Activated CD4-positive, alpha-beta T cell treated with anti-CD3 and anti-CD28 coated beads, Interleukin-2, amount 50 U/mL, for 24 hours (primary cell): ENCODE results near the gene PLCL1.

Experiments used
- DNase-seq, 2 donors: peaks; one replicate each; pipeline ENCODE4 v3.0.0-alpha.2; 2020; ENCODE audit warnings: low read depth in 1 of 2, low spot score in 1 of 2

The PLCL1 gene

DNA sequence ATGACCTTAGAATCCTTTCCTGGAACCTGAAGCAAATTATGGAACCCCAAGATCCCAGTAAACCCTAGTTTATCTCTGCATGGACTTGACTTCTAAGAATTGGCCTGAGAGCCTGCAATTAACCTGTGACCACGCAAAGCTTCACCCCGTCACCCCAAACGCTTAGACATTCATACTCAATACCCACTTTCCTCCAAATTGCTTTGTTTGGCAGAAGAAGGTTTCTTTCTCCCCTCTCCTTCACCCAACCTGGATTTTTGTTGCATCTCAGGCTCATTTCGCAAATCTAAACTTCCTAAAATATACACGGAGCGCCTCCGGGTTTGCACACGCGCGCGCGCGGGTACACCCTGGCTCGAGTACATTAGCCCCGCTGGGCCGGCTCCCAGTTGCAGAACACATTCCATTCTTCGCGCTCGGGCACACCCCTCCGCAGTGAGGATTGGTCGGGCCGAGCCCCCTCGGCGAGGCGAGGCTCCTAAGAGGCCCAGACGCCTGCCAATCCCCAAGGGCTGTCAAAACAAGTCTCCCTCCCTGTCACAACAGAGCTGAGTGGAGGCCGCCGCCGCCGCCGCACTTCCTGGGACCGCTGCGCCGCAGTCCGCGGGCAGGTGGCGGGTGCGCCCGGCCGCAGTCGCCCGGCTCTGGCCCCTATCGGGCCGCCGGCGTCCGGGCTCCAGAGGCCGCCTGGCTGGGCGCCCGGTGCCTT is at the start of gene PLCL1:
Gene PLCL1, plus strand, starts transcription at position 545 of the 709 bp plus-strand sequence.
- peak; percentile 76 to 87 for DNase-seq

DNA sequence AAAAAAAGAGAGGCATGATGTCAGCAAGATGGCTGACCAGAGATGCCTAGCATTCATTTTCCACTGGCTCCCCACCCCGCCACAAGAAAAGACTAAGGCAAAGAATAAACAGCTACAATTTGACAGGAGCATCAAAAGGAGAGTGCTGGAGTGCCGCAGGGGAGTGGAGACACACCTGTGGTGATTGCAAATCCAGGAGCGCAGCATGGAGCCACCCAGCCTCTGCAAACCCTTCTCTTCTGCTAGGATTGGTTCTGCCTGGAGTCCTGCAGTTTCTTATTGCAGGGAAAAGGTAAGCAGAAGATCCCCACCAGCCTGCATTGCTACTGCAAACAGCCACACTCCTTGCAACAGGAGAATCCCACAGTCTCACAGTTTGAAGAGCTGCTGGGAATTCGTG is 45.4 kb upstream of the PLCL1 start:
- DNase-seq: no peak

DNA sequence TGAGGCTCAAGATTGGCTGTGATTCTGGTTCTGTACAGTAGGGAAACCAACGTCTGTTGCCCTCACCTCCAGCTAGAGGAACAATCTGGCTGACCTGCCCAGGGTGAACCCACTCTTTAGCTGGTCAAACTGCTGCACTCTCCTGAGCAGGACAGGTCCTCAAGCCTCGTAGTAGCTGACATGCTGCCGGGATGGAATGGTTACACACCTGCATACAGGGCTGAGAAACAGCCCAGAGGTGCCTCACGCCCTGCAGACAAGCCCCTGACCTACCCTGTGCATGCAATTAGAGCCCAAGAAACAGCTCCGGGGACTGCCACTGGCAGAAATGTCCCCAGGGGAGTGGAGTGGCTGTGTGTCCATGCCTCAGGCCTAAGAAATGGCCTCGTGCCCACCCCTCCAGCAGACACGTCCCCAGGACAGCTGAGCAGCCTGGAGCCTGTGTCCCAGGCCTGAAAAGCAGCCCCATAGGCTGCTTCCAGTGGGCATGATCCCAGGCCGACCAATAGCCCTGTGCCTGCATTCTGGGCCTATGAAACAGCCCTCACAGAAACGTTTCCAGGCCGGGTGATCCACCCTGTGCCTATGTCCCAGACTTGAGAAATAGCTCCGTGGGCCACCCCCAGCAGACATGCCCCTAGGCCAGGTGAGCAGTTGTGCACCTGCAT is 44.6 kb upstream of the PLCL1 start:
- DNase-seq: no peak

DNA sequence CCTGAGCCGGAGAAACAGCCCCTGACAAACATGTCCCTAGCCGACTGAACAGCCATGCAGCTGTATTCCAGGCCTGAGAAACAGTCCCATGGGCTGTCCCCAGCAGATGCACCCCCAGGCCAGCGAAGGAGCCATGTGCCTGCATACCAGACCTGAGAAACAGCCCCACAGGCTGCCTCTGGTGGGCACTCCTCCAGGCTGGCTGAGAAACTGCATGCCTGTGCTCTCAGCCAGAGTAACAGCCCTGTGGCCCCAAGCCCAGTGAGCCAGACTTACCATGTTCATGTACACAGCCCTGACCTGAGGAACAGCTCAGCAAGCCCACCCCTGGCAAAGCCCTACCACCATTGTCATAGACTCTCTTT is 44.1 kb upstream of the PLCL1 start:
- DNase-seq: no peak

DNA sequence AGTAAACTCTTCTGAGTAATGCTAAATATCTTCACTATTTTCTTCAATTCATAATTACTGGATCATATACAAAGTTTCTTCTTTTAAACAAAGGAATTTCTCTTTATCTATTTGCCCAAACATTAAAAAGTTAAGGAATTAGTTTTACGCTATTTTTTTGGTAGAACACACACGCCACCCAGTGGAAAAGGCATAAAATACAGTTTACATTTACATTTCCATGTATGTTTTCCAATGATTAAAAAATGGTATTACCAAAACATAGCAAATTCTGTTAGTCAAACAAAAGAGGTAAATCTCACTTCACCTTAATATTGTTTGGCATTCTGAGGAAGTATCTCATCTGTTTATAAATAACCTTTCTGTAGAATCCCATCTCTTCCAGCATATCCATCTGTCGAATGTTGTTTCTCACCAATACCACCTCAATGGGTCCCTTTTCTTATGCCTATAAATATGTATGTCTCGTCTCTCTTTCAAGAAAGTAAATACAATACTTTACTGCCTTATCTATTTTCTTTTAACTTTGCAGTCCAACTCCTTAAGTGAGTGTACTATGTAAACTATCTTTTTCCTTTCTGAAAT is 26.5 kb upstream of the PLCL1 start:
- DNase-seq: peak in 1 of 2 donors; percentile 26

DNA sequence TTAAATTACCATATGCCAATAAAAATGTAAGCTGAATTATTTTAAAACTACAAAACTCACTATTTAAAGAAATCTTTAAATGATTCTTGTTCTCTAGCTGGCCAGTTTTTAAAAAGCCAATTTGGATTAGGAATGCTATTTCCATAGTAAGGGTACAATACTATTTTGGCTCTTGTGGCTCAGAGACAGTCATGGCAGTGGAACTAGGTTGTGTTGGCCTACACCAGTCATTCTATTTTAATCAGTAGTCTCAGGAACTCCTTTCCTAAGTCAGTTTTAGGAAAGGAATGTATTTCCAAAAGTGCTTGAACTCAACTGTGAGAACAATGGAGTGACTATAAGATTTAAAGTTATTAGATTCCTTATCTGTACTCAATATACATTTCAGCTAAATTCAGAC is 25.1 kb upstream of the PLCL1 start:
- no peak for DNase-seq

DNA sequence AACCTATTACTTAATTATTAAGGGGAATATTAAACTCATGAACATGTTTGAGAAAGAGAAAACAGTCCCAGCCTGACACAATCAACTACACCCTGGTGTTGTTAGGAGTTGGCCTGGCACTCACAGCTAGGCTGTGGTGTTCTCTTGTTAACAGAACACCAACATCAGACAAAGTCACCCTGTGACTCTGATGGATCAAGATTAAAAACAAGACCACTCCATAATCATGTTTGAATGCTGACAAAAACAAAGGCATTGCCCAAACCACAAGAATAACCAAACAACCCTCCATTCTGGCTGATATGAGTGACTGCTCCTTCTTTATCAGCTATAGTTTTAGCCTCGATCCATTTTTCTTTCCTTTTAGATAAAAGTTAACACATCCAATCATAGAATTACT is 22.3 kb upstream of the PLCL1 start:
- no peak for DNase-seq

DNA sequence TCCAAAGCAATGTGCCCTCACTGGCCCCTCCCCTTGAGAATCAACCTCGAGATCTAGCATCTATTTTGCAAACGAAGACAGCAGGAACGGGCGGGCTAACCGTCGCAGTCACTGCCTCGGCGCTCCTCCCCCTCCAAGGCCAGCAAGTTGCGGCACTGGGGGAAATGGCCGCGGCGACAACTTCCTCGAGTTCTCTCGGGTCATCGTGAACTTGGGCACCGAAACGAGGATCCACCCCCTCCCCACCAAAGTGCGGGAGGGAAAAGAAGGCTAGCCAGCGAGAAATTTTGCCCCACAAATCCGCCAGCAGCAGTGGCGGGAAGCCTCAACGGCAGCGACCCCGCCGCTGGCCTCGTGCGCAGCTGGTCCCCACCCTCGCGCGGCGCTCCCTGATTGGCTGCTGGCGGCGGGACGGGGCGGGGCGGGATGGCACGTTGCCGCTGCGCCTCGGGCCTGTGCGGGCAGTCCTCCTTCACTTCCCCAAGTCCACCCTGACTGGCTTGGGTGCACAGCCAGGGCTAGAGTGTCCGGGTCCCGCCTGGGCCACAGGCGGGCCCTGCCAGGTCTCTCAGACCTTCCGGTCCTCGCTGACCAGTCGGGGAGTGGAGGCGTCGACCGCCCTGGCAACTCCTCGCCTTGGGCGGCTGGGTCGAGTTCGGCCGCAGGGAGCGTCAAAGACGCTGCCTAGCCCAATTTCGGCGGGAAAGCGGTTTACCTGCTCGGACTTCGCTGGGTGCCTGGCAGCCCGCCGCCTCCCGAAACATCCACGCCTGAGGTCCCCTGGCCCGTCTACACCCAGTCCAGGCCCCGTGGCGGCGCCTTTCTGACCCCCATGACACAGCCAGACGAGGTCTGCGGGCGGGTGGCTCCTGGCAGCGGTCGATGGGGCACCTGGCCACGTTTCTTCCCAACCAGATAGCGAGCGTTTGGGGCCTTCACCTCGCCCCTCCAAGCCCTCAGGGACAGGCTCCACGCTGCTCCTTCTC is 19.1 kb upstream of the PLCL1 start, which contains the start of gene BOLL:
Gene BOLL, minus strand, starts transcription at position 364 of the 986 bp plus-strand sequence. CDS start 3,469 bp downstream, outside the sequence.
- DNase-seq: no peak

DNA sequence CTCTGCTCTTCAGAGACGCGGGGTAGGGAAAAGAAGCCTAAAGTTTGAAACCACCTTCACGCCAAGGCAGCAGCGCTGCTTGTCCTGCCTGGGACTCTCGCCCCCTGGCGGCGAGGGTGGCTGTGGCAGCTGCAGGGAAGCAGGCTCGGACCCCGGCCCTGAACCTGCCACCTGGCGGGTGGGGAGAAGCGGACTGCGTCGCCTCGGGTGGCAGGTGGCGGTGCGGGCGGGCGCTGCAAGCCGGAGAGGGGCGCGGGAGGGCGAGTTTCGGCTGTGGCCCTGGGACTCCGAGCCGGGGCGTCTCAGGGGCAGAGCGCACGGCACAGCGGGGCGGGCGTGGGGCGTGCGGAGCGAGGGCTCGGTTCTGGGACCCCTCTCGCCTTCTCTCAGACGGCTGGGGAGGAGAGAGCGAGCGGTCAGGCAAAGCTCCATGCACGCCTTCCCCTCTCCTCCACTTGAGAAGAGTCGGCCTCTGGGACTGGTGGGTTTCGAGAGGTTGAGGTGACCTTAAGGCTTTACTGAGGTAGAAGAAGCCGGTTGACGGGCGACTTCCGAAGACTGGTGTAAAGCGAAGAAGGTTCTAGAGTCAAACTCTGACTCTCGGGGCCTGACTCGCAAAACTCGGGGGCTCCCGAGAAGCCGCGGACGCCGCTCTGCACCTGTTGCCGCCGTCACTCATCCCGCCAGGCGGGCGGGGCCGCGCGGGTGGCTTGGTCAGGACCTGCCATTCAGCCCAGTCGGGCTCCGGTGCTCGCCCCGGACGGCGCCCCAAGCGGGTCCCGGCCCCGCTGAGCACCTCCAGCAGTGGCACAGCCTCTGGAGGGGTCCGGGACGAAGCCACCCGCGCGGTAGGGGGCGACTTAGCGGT is 18.1 kb upstream of the PLCL1 start:
- peak; percentile 37 to 44 for DNase-seq

DNA sequence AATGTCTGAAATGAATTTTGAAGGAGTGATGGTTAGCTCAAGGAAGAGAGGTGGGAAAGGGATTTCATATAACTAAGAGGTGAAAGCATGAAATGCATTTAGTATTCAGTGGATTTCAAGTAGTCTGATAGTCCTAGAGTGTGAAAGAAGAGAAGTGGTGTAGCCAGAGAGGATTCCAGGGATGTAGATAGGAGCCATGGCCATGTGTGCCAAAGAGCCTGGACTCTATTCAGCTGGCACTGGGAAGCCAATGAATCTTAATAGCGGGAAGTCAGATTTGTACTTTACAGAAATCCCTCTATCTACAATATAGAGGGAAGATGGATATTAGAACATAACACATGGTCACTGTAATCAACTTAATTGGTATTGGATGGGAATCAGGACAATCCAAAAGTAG is 10.9 kb upstream of the PLCL1 start:
- no peak for DNase-seq

DNA sequence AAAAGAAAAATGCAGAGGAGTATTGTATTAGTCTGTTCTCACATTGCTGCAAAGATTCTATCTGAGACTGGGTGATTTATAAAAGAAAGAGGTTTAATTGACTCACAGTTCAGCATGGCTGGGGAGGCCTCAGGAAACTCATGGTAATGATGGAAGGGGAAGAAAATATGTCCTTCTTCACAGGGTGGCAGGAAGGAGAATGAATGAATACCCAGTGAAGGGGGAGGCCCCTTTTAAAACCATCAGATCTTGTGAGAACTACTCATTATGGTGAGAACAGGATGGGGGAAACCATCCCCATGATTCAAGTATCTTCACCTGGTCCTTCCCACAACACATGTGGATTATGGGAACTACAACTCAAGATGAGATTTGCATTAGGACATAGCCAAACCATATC is 9.1 kb upstream of the PLCL1 start:
- DNase-seq: no peak

DNA sequence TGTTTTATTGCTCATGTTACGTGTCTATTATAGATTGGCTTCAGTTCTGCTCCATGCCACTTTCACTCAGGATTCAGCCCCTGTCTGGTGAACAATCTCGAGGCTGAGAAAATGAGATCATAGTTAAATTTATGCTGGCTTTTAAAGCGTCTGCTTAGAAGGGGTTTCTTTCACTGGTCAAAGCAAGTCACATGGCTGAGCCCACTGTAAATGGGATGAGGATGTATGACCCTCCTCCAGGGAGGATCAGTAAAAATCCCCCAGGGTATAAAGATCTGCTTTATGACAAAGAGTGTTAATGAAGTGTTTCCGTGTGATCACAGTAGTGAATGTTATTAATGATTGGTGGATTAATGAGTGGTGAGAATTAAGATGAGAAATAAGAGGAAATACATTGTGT is 6.2 kb upstream of the PLCL1 start:
- no peak for DNase-seq

DNA sequence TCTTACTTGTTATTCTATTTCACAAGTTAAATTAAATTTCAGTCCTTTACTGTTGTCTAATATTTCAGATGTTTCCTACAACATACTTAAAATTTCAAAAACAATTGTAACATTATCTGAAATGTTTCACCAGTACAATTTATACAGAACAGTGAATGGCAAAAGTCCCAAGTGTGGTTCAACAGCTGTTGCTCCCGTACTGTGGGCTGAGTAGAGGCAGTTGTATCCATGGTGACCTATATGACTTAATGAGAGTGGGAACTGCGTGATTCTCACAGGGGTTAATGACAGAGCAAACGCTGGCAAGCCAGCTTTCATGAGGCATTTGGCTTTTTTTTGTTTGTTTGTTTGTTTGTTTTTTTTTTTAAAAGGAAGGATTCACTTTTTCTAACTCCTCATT is 5.3 kb upstream of the PLCL1 start:
- DNase-seq: no peak

DNA sequence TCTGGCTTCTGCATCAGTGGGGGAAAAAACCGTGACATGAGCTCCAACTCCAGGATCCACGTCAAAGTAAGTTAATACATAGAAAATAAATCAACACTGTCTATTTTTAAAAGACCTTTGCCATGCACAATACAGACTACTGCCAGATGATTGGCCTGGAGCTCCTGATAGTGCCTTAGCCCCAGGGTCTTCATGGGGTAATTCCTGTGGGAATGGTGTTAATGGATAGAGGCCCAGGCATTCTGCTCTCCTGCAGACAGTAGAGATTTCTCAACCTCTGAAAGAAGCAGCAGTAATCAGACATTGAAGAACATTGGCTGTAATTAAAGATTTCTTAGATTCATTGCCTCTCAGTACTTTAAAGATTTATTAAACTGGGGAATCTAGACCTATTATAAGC is 4.3 kb upstream of the PLCL1 start:
- DNase-seq: no peak

DNA sequence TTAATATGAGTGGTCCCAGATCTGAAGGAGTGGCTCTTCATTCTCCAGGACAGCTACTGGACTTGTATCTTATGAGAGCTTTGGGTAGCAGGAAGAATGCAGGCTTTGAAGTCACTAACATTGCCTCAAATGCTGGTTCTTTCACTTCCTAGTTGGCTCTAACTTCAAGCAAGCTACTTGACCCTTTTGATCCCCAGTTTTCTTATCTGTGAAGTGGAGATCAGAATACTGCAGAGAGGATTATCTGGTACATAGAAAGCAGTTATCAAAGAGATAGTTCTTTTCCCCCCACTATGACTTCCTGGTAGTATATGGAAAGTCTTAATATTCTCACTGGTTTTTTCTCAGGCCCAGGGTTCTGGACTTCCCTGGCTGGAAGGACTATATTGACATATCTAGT is 3.4 kb upstream of the PLCL1 start:
- no peak for DNase-seq

DNA sequence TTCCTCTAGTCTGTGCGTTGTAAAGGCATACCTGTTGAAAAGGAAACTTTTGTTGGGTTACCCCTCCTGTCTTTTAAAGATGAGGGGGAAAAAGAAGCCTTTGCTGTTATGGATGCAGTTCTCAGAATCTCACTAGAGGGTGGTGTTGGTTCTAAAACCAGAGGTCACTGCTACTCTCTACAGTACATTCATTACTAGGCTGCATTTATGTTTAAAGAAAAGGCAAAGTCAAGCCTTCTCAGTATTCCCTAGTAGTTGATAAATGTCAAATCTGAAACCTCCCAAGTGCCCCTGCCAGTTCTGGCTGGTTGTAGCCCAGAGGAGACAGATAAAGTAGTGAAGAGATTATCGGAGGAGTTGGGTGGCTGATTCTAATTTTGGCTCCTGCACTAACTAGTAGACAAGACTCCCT is 1.4 kb upstream of the PLCL1 start:
- no peak for DNase-seq

DNA sequence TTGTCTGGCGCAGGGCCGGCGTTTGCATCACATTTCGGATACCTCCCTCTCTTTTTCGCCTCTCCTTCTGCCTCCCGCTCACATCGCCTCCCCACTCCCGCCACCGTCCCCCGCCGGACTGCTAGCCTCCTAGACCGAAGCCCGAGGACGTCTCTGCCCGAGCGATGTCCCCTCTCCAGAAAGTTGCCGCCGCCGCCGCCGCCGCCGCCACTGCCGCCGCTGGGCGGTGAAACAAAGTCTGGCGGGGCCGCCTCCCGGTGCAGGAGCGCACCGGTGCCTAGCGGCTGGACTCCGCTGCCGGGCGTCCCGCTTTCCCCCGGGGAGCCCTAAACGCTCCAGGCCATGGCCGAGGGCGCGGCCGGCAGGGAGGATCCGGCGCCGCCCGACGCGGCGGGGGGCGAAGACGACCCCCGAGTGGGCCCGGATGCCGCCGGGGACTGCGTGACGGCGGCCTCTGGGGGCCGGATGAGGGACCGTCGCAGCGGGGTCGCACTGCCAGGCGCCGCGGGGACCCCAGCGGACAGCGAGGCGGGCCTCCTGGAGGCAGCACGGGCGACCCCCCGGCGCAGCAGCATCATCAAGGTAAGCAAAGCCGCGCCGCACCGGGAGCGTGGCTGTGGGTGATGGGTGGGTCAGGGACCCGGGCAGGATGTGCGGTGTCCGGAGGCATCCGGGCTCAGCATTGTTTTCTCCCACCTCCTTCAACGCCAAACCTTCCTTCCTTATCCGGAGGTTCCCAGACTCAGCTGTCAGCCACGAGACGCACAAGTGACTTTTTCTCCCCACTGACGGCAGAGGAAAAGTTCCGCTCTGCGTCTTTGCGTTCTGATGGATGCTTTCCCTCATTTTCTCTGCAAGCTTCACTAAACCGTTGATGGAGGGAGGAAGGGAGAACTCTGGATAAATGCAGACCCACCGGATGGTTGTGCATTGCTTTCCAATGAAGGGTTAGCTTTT is 643 bp downstream of the PLCL1 start:
- DNase-seq: no peak

DNA sequence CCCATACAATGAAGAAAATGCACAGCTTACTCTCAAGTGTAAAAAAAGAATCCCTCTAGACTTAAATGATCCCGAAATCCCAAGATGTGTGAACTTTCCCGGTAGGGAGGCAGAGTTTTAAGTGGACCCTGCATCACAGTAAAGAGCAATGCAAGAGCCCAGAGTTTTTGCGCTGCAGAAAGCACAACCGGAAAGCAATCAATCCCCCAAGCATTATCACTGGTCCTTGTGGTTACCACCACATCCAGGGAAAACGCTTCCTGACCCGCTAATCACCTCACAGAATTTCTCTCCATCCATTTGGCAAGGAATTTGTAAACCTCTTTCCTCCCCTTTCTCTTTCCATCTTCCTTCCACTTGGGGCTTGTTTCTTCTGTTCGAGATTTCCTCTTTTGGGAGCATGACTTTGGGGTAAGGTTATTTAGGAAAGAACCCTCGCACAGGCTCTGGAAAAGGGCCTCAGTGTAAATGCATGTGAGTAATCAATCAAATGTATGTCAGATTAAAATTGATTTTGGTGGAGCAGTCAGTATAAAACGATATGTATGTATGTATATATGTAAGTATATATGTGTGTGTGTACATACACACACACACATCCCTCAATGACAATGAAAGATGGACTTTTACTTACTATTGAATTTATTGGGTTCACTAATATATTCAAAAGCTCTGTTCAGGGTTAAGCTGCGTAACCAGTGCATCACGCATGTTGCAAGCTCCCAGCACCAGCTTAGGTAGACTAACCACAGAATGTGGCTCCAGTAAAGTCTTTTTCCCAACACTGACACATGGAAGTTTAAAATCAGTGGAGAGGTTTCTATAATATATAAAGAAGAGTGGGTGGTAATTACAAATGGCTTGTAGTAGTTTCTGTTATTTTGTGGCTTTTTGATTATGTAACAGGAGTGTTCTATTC is 1.6 kb downstream of the PLCL1 start:
- DNase-seq: no peak
